K562 (cell line): ENCODE measurements around the gene SPSB1. TPM values are rescaled to one million over a fixed set of nuclear protein-coding genes. Genes with fewer than 3 reads are reported as not detected.
"Not testable (repeated sequence)": the region's sequence is repeated elsewhere in the genome, so short reads cannot be mapped to it uniquely, and the experiment has no call there.

ENCODE experiments used
- ATAC-seq: fragments of 200-7000 bp; cut with Tn5 transposase; 3 replicates; pipeline ENCODE4 v1.9.1; 2020; ENCODE audit warnings: moderate library complexity
- BruUV-seq: library from RNA; stranded (reverse); fragments of 400-500 nt; replicated peaks from 2 replicates; lab custom pipeline; 2021; lab: Mats Ljungman, UMichigan
- CTCF ChIA-PET: fragments of 300-600 bp; formaldehyde crosslinking; extraction: SDS; loops from one replicate; lab custom pipeline; 2021; ENCODE audit warnings: low intra/inter-chr PET ratio; lab: Yijun Ruan, JAX
- POLR2A ChIA-PET: fragments of 300-600, 350-650 bp; sonication (Branson Sonifier 250); formaldehyde crosslinking; extraction: SDS; loops from one replicate; lab custom pipeline; 2021; ENCODE audit warnings: antibody characterized with exemption, inconsistent platforms; lab: Yijun Ruan, JAX
- DNase-seq, 4 experiments: peaks; one replicate each; pipeline versions ENCODE4 v3.0.0 to v3.0.0-alpha.2; 2011 to 2018; ENCODE audit warnings: low spot score in 3 of 4, mixed read lengths in 3 of 4; ENCODE audit errors: extremely low read depth in 1 of 4
- FAIRE-seq: peaks from 2 replicates; lab custom pipeline; 2011; peaks lifted over from hg19 to GRCh38; lab: Jason Lieb, UNC
- H2AFZ ChIP-seq: 2 replicates; pipeline ENCODE4 v1.6.0; 2011; ENCODE audit warnings: low read depth, low read length, control low read depth, inconsistent platforms
- H3K27ac ChIP-seq: fragments of 200-600 bp; 3 replicates; pipeline ENCODE4 v1.8.0; 2011; ENCODE audit warnings: low read depth, mild to moderate bottlenecking, control low read depth, inconsistent platforms, low read length, moderate library complexity, mixed read lengths; ENCODE audit errors: extremely low read depth
- H3K27me3 ChIP-seq, 2 experiments: fragments of 300-600 bp in 1 of 2; 2 replicates in 1 of 2; 3 replicates in 1 of 2; pipeline versions ENCODE4 v1.6.0 to v1.8.0; 2011; ENCODE audit warnings: inconsistent platforms in 2 of 2, low read length in 2 of 2, mild to moderate bottlenecking in 1 of 2, mixed read lengths in 1 of 2, moderate library complexity in 1 of 2; ENCODE audit not compliant: control insufficient read depth in 2 of 2, insufficient read depth in 2 of 2
- H3K36me3 ChIP-seq: fragments of 300-600 bp; 3 replicates; pipeline ENCODE4 v1.8.0; 2011; ENCODE audit warnings: mild to moderate bottlenecking, low read length, inconsistent platforms; ENCODE audit not compliant: control insufficient read depth, insufficient read depth
- H3K4me1 ChIP-seq, 2 experiments: fragments of 200-600 bp in 1 of 2; replicated peaks in 1 of 2; 2 replicates in 1 of 2; 3 replicates in 1 of 2; pipeline versions ENCODE4 v1.5.1 to v1.8.0; 2011; ENCODE audit warnings: inconsistent platforms in 2 of 2, low read length in 2 of 2, mild to moderate bottlenecking in 1 of 2, mixed read lengths in 1 of 2, moderate library complexity in 1 of 2; ENCODE audit not compliant: control insufficient read depth in 2 of 2, insufficient read depth in 2 of 2
- H3K4me2 ChIP-seq: 2 replicates; pipeline ENCODE4 v1.6.1; 2011; ENCODE audit warnings: low read length, control low read depth, inconsistent platforms, mixed read lengths; ENCODE audit not compliant: insufficient read depth
- H3K4me3 ChIP-seq: fragments of 200-600 bp; sonication (generic), shearing (Covaris generic); 2 replicates; pipeline ENCODE4 v1.5.1; 2016; ENCODE audit warnings: control low read depth, inconsistent platforms
- H3K79me2 ChIP-seq: fragments of 200-600 bp; 3 replicates; pipeline ENCODE4 v1.8.0; 2011; ENCODE audit warnings: low read length, inconsistent platforms; ENCODE audit not compliant: control insufficient read depth, insufficient read depth
- H3K9ac ChIP-seq, 2 experiments: 2 replicates each; pipeline versions ENCODE4 v1.6.0 to v1.6.1; 2011; ENCODE audit warnings: low read depth in 2 of 2, low read length in 2 of 2, control low read depth in 1 of 2, inconsistent platforms in 1 of 2, mild to moderate bottlenecking in 1 of 2, mixed read lengths in 1 of 2; ENCODE audit not compliant: insufficient read depth in 1 of 2
- H3K9me1 ChIP-seq: one replicate; pipeline ENCODE4 v1.6.0; 2011; ENCODE audit warnings: inconsistent platforms, mild to moderate bottlenecking, low read length, moderate library complexity; ENCODE audit not compliant: control insufficient read depth, insufficient read depth
- H3K9me3 ChIP-seq: replicated peaks from 2 replicates; pipeline ENCODE4 v1.5.1; 2011; ENCODE audit warnings: low read depth, low read length, inconsistent platforms; ENCODE audit not compliant: control insufficient read depth, insufficient read depth
- H4K20me1 ChIP-seq: replicated peaks from 2 replicates; pipeline ENCODE4 v1.6.1; 2011; ENCODE audit warnings: low read length, inconsistent platforms, mixed read lengths; ENCODE audit not compliant: control insufficient read depth, insufficient read depth
- ATF7 ChIP-seq: fragments of 450-650 bp; IDR thresholded peaks from 2 replicates; pipeline ENCODE4 v1.7.1; 2014; ENCODE audit warnings: mild to moderate bottlenecking, moderate library complexity
- DPF2 ChIP-seq: fragments of 450-650 bp; IDR thresholded peaks from 2 replicates; pipeline ENCODE4 v1.6.1; 2016
- EHMT2 ChIP-seq: fragments of 450-650 bp; IDR thresholded peaks from 2 replicates; pipeline ENCODE4 v1.6.1; 2018; ENCODE audit warnings: antibody characterized with exemption
- FOXJ2 ChIP-seq: fragments of 200-800 bp; sonication (Bioruptor generic); IDR thresholded peaks from 2 replicates; pipeline ENCODE4 v1.6.1; 2016; ENCODE audit warnings: missing genetic modification characterization, missing compliant biosample characterization
- IRF9 ChIP-seq: fragments of 450-650 bp; IDR thresholded peaks from 2 replicates; pipeline ENCODE4 v1.6.1; 2016; ENCODE audit warnings: missing biosample characterization, missing genetic modification characterization
- JUND ChIP-seq, 2 experiments: IDR thresholded peaks; 2 replicates in 1 of 2; 3 replicates in 1 of 2; pipeline ENCODE4 v1.6.1; 2011; ENCODE audit warnings: borderline replicate concordance in 2 of 2, low read depth in 2 of 2, low read length in 2 of 2, improper control_type of control experiment in 1 of 2, missing biosample characterization in 1 of 2, missing genetic modification characterization in 1 of 2, missing genetic modification reagents in 1 of 2
- L3MBTL2 ChIP-seq: fragments of 450-650 bp; IDR thresholded peaks from 2 replicates; pipeline ENCODE4 v1.6.1; 2016; ENCODE audit warnings: mild to moderate bottlenecking, moderate library complexity
- MAFK ChIP-seq: IDR thresholded peaks from 2 replicates; pipeline ENCODE4 v1.6.1; 2011; ENCODE audit warnings: low read length, improper control_type of control experiment
- MYC ChIP-seq, 2 experiments: fragments of 250-450 bp in 1 of 2; sonication (Bioruptor Pico) in 1 of 2; IDR thresholded peaks; 2 replicates each; pipeline versions ENCODE4 v1.5.1 to v1.6.1; 2012 to 2021; ENCODE audit warnings: low read depth in 2 of 2, borderline replicate concordance in 1 of 2, improper control_type of control experiment in 1 of 2, low read length in 1 of 2, mild to moderate bottlenecking in 1 of 2, moderate library complexity in 1 of 2
- SMAD4 ChIP-seq: fragments of 250-450 bp; sonication (Bioruptor Pico); conservative IDR thresholded peaks from 2 replicates; pipeline ENCODE4 v1.8.0; 2021; ENCODE audit warnings: inconsistent platforms, mild to moderate bottlenecking, moderate library complexity
- SRF ChIP-seq, 2 experiments: fragments of 250-450, 450-650 bp in 1 of 2; sonication (Bioruptor Pico) in 1 of 2; sonication (generic) in 1 of 2; formaldehyde crosslinking; IDR thresholded peaks; 2 replicates each; pipeline versions ENCODE4 v1.5.0 to v1.5.1; 2020 to 2022; ENCODE audit warnings: mild to moderate bottlenecking in 1 of 2, missing genetic modification reagents in 1 of 2
- TEAD2 ChIP-seq: fragments of 450-650 bp; IDR thresholded peaks from 2 replicates; pipeline ENCODE4 v1.6.1; 2016; ENCODE audit warnings: missing genetic modification characterization, control low read depth, missing compliant biosample characterization
- ZFX ChIP-seq: sonication (generic); formaldehyde crosslinking; IDR thresholded peaks from 2 replicates; pipeline ENCODE4 v1.8.0; 2022; ENCODE audit warnings: mild to moderate bottlenecking, missing genetic modification reagents, moderate library complexity
- ZNF583 ChIP-seq: fragments of 250-450 bp; sonication (Bioruptor Pico); IDR thresholded peaks from 2 replicates; pipeline ENCODE4 v1.4.0; 2020
- WGBS: fragments of 100-300 bp; shearing (Covaris generic); methylation state at CpG from one replicate; pipeline ENCODE4 v1.1.6; 2016; ENCODE audit warnings: low coverage, mixed read lengths; ENCODE audit not compliant: insufficient coverage; ENCODE audit errors: missing lambda C conversion rate; 5-methylcytosine and 5-hydroxymethylcytosine counted together
- in situ Hi-C: fragments of 300-500 bp; cut with MboI; formaldehyde crosslinking; loops from 4 replicates; pipeline ENCODE4 v1.15.0; 2018; ENCODE audit warnings: inconsistent platforms, mixed read lengths
- intact Hi-C: fragments of 100-400 bp; cut with micrococcal nuclease; formaldehyde crosslinking; loops from 2 replicates; pipeline ENCODE4 v1.14.2; 2022
- polyA plus RNA-seq, 8 experiments: library from polyadenylated mRNA; depleted of rRNA in 4 of 8; stranded (reverse) in 5 of 8; unstranded in 3 of 8; fragments of >200 nt; fragmentation: Nextera tagmentation in 2 of 8; fragmentation: Illumina TruSeq in 1 of 8; extraction: Ambion mirVana in 2 of 8; extraction: Trizol in 1 of 8; gene quantifications; 2 replicates each; pipeline versions ENCODE4 v1.2.1 to v1.2.3, GENCODE V29; 2011 to 2014; ENCODE audit warnings: inconsistent platforms in 1 of 8, missing spikeins in 1 of 8
- total RNA-seq, 7 experiments: library from RNA; depleted of rRNA in 6 of 7; stranded (reverse); fragments of >200 nt in 6 of 7; fragmentation: Illumina TruSeq in 2 of 7; extraction: Trizol in 2 of 7; gene quantifications; 2 replicates each; pipeline versions ENCODE4 v1.2.1 to v1.2.3, GENCODE V29; 2011 to 2021; ENCODE audit warnings: low replicate concordance in 1 of 7
- TF ChIP-seq, protein P1 (sequence below): fragments of 250-450 bp; sonication (Bioruptor Pico); IDR thresholded peaks from 2 replicates; pipeline ENCODE4 v1.4.0; 2020
- TF ChIP-seq, protein P2 (sequence below), 2 experiments: fragments of 450-650 bp; conservative IDR thresholded peaks; 2 replicates each; pipeline ENCODE4 v1.6.1; 2017; ENCODE audit warnings: mild to moderate bottlenecking in 2 of 2, moderate library complexity in 2 of 2

SPSB1 gene
- total and polyA plus RNA-seq, 9 of the 15 experiments (the other 6 are each of a cell fraction or from before 2014, with no cell fraction given): 0.06 to 0.35 (median 0.14) TPM; not detected in 6

DNA sequence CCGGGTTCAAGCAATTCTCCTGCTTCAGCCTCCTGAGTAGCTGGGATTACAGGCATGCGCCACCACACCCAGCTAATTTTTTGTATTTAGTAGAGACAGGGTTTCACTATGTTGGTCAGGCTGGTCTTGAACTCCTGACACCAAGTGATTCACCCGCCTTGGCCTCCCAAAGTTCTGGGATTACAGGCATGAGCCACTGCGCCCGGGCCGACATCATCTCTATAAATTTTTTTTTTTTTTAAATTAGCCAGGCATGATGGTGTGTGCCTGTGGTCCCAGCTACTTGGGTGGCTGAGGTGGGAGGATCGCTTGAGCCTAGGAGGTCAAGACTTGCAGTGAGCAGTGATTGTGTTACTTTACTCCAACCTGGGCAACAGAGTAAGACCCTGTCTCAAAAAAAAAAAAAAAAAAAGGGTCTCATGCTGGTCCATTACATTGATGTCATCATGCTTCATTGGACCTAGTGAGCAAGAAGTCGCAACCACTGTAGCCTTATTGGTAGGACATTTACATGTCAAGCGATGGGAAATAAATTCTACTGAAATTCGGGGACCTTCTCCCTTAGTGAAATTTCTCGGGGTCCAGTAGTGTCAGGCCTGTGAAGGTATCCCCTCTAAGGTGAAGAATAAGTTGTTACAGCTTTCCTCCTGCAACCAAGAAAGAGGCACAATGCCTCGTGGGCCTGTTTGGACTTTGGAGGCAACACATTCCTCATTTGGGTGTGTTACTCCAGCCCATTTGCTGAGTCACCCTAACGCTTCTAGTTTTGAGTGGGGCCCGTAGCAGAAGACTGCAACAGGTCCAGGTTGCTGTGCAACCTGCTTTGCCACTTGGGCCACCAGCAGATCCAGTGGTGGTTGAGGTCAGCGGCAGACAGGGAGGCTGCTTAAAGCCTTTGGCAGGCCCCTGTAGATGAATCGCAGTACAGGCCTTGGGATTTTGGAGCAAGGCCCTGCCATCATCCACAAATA, 7.2 kb downstream of the SPSB1 start:
- POLR2A ChIA-PET: interaction anchor here (1.6 to 2.1 kb wide), 2 partner anchors 8 to 11 kb away, joined by 4 to 6 read pairs; no protein-coding TSS in a partner anchor
- H3K9ac ChIP-seq: peak overlapping the region; percentile 1 to 31; a peak in 1 of 4 replicates
- H3K79me2 ChIP-seq; H3K9me3 ChIP-seq; H3K4me3 ChIP-seq; BruUV-seq; H4K20me1 ChIP-seq; H3K36me3 ChIP-seq; in situ Hi-C loops; intact Hi-C loops; H3K9me1 ChIP-seq; CTCF ChIA-PET; TF ChIP-seq MYC (CRISPR knock-in tag; IDR thresholded peaks at IDR 0.05; ENCODE audit: borderline replicate concordance, low read depth): not testable (repeated sequence)
- DNase-seq: peak; percentile 52 to 83 (median 58)
- peak; percentile 92 for ATAC-seq
- H3K4me1 ChIP-seq: peaks cover 0 to 11% of the 10 kb centered on the region in 2 experiments; a peak in 3 of 5 replicates
- H3K4me2 ChIP-seq: peak overlapping the region; percentile 51; the same call in 1 of the 2 replicates
- WGBS: 48% methylated on average over 14 of the region's 16 CpGs
- peak overlapping the region; percentile 50; the same call in 2 of the 3 replicates for H3K27ac ChIP-seq
- H2AFZ ChIP-seq: peak overlapping the region; percentile 84
- H3K27me3 ChIP-seq: peaks cover 12 to 41% of the 10 kb centered on the region in 2 experiments; a peak in 4 of 5 replicates
- peak; percentile 86 for FAIRE-seq
- TF ChIP-seq ATF7 (peak; percentile 63; the same call in 1 of the 2 replicates), EHMT2 (peak; percentile 74), MYC (IDR thresholded peaks at IDR 0.05; ENCODE audit: low read depth, low read length) (peak; percentile 60), FOXJ2 (tag) (0 out of 2 replicates have a peak, but pooled peaks have one; percentile 50), JUND (IDR thresholded peaks at IDR 0.05; ENCODE audit: borderline replicate concordance, low read depth, low read length) (peak; percentile 70), JUND (tag; IDR thresholded peaks at IDR 0.05; ENCODE audit: borderline replicate concordance, low read depth, low read length) (peak; percentile 73; the same call in 2 of the 3 replicates), MAFK (peak; percentile 92), ZFX (peak; percentile 62), TEAD2 (tag) (peak; percentile 95), SMAD4 (peak; percentile 79; the same call in 1 of the 2 replicates), DPF2 (peak; percentile 87), IRF9 (tag) (peak; percentile 59; the same call in 1 of the 2 replicates), L3MBTL2 (peak; percentile 96), ZNF583 (CRISPR knock-in tag) (0 out of 2 replicates have a peak, but pooled peaks have one; percentile 11), SRF (CRISPR knock-in tag; IDR thresholded peaks at IDR 0.05) (peak in 1 of 2 experiments; percentile 43; a peak in 1 of 4 replicates)
- TF ChIP-seq, protein P1, sequence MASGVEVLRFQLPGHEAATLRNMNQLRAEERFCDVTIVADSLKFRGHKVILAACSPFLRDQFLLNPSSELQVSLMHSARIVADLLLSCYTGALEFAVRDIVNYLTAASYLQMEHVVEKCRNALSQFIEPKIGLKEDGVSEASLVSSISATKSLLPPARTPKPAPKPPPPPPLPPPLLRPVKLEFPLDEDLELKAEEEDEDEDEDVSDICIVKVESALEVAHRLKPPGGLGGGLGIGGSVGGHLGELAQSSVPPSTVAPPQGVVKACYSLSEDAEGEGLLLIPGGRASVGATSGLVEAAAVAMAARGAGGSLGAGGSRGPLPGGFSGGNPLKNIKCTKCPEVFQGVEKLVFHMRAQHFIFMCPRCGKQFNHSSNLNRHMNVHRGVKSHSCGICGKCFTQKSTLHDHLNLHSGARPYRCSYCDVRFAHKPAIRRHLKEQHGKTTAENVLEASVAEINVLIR (CRISPR knock-in tag): 0 out of 2 replicates have a peak, but pooled peaks have one; percentile 15
- TF ChIP-seq, protein P2, sequence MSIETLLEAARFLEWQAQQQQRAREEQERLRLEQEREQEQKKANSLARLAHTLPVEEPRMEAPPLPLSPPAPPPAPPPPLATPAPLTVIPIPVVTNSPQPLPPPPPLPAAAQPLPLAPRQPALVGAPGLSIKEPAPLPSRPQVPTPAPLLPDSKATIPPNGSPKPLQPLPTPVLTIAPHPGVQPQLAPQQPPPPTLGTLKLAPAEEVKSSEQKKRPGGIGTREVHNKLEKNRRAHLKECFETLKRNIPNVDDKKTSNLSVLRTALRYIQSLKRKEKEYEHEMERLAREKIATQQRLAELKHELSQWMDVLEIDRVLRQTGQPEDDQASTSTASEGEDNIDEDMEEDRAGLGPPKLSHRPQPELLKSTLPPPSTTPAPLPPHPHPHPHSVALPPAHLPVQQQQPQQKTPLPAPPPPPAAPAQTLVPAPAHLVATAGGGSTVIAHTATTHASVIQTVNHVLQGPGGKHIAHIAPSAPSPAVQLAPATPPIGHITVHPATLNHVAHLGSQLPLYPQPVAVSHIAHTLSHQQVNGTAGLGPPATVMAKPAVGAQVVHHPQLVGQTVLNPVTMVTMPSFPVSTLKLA (conservative IDR thresholded peaks at IDR 0.05): peak in 1 of 2 experiments; percentile 56; a peak in 1 of 4 replicates
